Testis (tissue), 2 donors: Measurements from ENCODE around the gene NLN.

Experiments
- CTCF ChIP-seq, 3 experiments: fragments of 450-650 bp in 2 of 3; fragments of 200-600 bp in 1 of 3; sonication (generic) in 1 of 3; IDR thresholded peaks; one replicate each; pipeline ENCODE4 v1.5.1; 2016 to 2019; ENCODE audit warnings: antibody characterized with exemption in 3 of 3, mild to moderate bottlenecking in 2 of 3, moderate library complexity in 1 of 3
- POLR2A ChIP-seq: fragments of 450-650 bp; IDR thresholded peaks from one replicate; pipeline ENCODE4 v1.6.1; 2017; ENCODE audit warnings: antibody characterized with exemption, mild to moderate bottlenecking, moderate library complexity

GRCh38 chr5:65742565-65743231, 20.7 kb downstream of the NLN start:
- peak; percentile 27 to 64 (median 63) for TF ChIP-seq CTCF (IDR thresholded peaks at IDR 0.05)
- no peak for TF ChIP-seq POLR2A
